ENCODE measurements around the gene SLX4IP. TPM values are rescaled to one million over a fixed set of nuclear protein-coding genes. Genes with fewer than 3 reads are reported as not detected.
"Not testable (repeated sequence)": the region's sequence is repeated elsewhere in the genome, so short reads cannot be mapped to it uniquely, and the experiment has no call there.

SLX4IP gene
- total RNA-seq, 1 donor from 2014 or later, result 3.0 TPM

GRCh38 chr20:10602221-10602871 is 167.2 kb downstream of the SLX4IP start:
- no peak for DNase-seq (ENCODE audit: low spot score)

- no peak for DNase-seq (ENCODE audit: low spot score)
Observed at GRCh38 chr20:10603378-10603777, 168.3 kb downstream of the SLX4IP start.

GRCh38 chr20:10603971-10604864 is 169.1 kb downstream of the SLX4IP start:
- no peak for DNase-seq (ENCODE audit: low spot score)

- no peak for DNase-seq (ENCODE audit: low spot score)
Observed at GRCh38 chr20:10604865-10605440, 169.8 kb downstream of the SLX4IP start.

- DNase-seq (ENCODE audit: low spot score), result no peak
Observed at GRCh38 chr20:10605547-10606195, 170.6 kb downstream of the SLX4IP start.

GRCh38 chr20:10609276-10609675 is 174.2 kb downstream of the SLX4IP start:
- DNase-seq (ENCODE audit: low spot score), result no peak

GRCh38 chr20:10609770-10610169 is 174.7 kb downstream of the SLX4IP start:
- DNase-seq (ENCODE audit: low spot score), result no peak

GRCh38 chr20:10610251-10610650 is 175.1 kb downstream of the SLX4IP start:
- no peak for DNase-seq (ENCODE audit: low spot score)

GRCh38 chr20:10611357-10611756 is 176.3 kb downstream of the SLX4IP start:
- no peak for DNase-seq (ENCODE audit: low spot score)

- DNase-seq (ENCODE audit: low spot score), result not testable (repeated sequence)
Observed at GRCh38 chr20:10613426-10613825, 178.3 kb downstream of the SLX4IP start.

GRCh38 chr20:10613911-10614310 is 178.8 kb downstream of the SLX4IP start:
- no peak for DNase-seq (ENCODE audit: low spot score)

GRCh38 chr20:10616212-10616611 is 181.1 kb downstream of the SLX4IP start:
- DNase-seq (ENCODE audit: low spot score), result no peak

- not testable (repeated sequence) for DNase-seq (ENCODE audit: low spot score)
Observed at GRCh38 chr20:10617549-10618133, 182.5 kb downstream of the SLX4IP start.

GRCh38 chr20:10618611-10619245 is 183.6 kb downstream of the SLX4IP start:
- no peak for DNase-seq (ENCODE audit: low spot score)

- DNase-seq (ENCODE audit: low spot score), result no peak
Observed at GRCh38 chr20:10619427-10619826, 184.3 kb downstream of the SLX4IP start.

GRCh38 chr20:10621149-10621548 is 186.0 kb downstream of the SLX4IP start:
- DNase-seq (ENCODE audit: low spot score), result no peak

- no peak for DNase-seq (ENCODE audit: low spot score)
Observed at GRCh38 chr20:10622657-10623418, 187.7 kb downstream of the SLX4IP start.

- no peak for DNase-seq (ENCODE audit: low spot score)
Observed at GRCh38 chr20:10625641-10626040, 190.5 kb downstream of the SLX4IP start.

- no peak for DNase-seq (ENCODE audit: low spot score)
Observed at GRCh38 chr20:10626896-10627295, 191.8 kb downstream of the SLX4IP start.
